Astrocyte (in vitro differentiated cells and primary cell): ENCODE measurements around the gene ZNF512B.
"Not testable (repeated sequence)": the region's sequence is repeated elsewhere in the genome, so short reads cannot be mapped to it uniquely, and the experiment has no call there.

Experiments
- CTCF ChIP-seq: IDR thresholded peaks from 2 replicates; pipeline ENCODE4 v1.5.1; 2011; ENCODE audit warnings: low read depth, mild to moderate bottlenecking, inconsistent platforms, low read length, moderate library complexity; ENCODE audit not compliant: insufficient read depth
- EZH2 ChIP-seq: IDR thresholded peaks from 2 replicates; pipeline ENCODE4 v1.6.1; 2012; ENCODE audit warnings: mild to moderate bottlenecking, low read length, inconsistent platforms; ENCODE audit not compliant: insufficient read depth

GRCh38 chr20:63976511-63976910 lies 6.8 kb upstream of the ZNF512B start:
- not testable (repeated sequence) for TF ChIP-seq CTCF, EZH2
